H1 (cell line): Measurements from ENCODE around the gene BICDL1. TPM values are rescaled to one million over a fixed set of nuclear protein-coding genes. Genes with fewer than 3 reads are reported as not detected.

ENCODE experiments used
- CTCF ChIA-PET: fragments of 300-600 bp; sonication (Branson Sonifier 250); formaldehyde crosslinking; loops from one replicate; lab custom pipeline; 2021; ENCODE audit not compliant: partially characterized antibody; lab: Charles Lee
- POLR2A ChIA-PET: fragments of 300-600 bp; sonication (Branson Sonifier 250); formaldehyde crosslinking; loops from one replicate; lab custom pipeline; 2021; ENCODE audit warnings: inconsistent platforms; ENCODE audit not compliant: partially characterized antibody; lab: Charles Lee
- DNase-seq, 2 experiments: peaks; one replicate each; pipeline versions ENCODE4 v3.0.0 to v3.0.0-alpha.2; 2010 to 2022; ENCODE audit warnings: low spot score in 2 of 2, low read depth in 1 of 2, mixed read lengths in 1 of 2
- FAIRE-seq: peaks from 2 replicates; lab custom pipeline; 2011; peaks lifted over from hg19 to GRCh38; lab: Jason Lieb, UNC
- H2AFZ ChIP-seq: 2 replicates; pipeline ENCODE4 v1.8.1; 2012; ENCODE audit warnings: low read length, inconsistent platforms
- H2AK5ac ChIP-seq: 2 replicates; pipeline ENCODE4 v1.6.1; 2013; ENCODE audit warnings: low read depth, low read length
- H2BK120ac ChIP-seq: replicated peaks from 2 replicates; pipeline ENCODE3; 2013; ENCODE audit warnings: low read depth, low read length, inconsistent platforms
- H2BK12ac ChIP-seq: 2 replicates; pipeline ENCODE4 v1.6.1; 2013; ENCODE audit warnings: low read depth, low read length
- H2BK15ac ChIP-seq: 2 replicates; pipeline ENCODE4 v1.6.1; 2013; ENCODE audit warnings: low read length
- H2BK20ac ChIP-seq: 2 replicates; pipeline ENCODE4 v1.6.1; 2013; ENCODE audit warnings: low read length
- H2BK5ac ChIP-seq: 2 replicates; pipeline ENCODE4 v1.6.1; 2013; ENCODE audit warnings: low read depth, low read length
- H3K14ac ChIP-seq: 2 replicates; pipeline ENCODE4 v1.6.1; 2013; ENCODE audit warnings: inconsistent platforms; ENCODE audit not compliant: insufficient read length
- H3K18ac ChIP-seq: 2 replicates; pipeline ENCODE4 v1.6.1; 2013; ENCODE audit warnings: low read length; ENCODE audit errors: extremely low read depth
- H3K23ac ChIP-seq: 2 replicates; pipeline ENCODE4 v1.6.1; 2013; ENCODE audit warnings: inconsistent platforms; ENCODE audit not compliant: insufficient read length
- H3K23me2 ChIP-seq: 2 replicates; pipeline ENCODE4 v1.6.1; 2013; ENCODE audit warnings: low read depth, low read length
- H3K27ac ChIP-seq: 2 replicates; pipeline ENCODE4 v1.6.1; 2011; ENCODE audit warnings: low read depth, low read length, inconsistent platforms
- H3K27me3 ChIP-seq, 4 experiments: replicated peaks in 1 of 4; 1 replicate in 1 of 4; 2 replicates in 3 of 4; pipeline versions ENCODE4 v1.6.1 to v1.8.1; 2011 to 2013; ENCODE audit warnings: low read length in 3 of 4, mild to moderate bottlenecking in 3 of 4, inconsistent platforms in 2 of 4, mixed read lengths in 2 of 4, moderate library complexity in 1 of 4; ENCODE audit not compliant: control insufficient read depth in 3 of 4, insufficient read depth in 3 of 4; ENCODE audit errors: extremely low read depth in 1 of 4
- H3K36me3 ChIP-seq, 4 experiments: 2 replicates each; pipeline versions ENCODE4 v1.6.1 to v1.8.1; 2011 to 2013; ENCODE audit warnings: mild to moderate bottlenecking in 4 of 4, low read length in 3 of 4, moderate library complexity in 2 of 4, control low read depth in 1 of 4, inconsistent platforms in 1 of 4; ENCODE audit not compliant: insufficient read depth in 4 of 4, control insufficient read depth in 2 of 4
- H3K4ac ChIP-seq: replicated peaks from 2 replicates; pipeline ENCODE3; 2013; ENCODE audit warnings: low read length, low read depth, mixed read lengths, inconsistent platforms; ENCODE audit not compliant: insufficient read length
- H3K4me1 ChIP-seq, 4 experiments: replicated peaks in 1 of 4; 1 replicate in 1 of 4; 2 replicates in 3 of 4; pipeline versions ENCODE4 v1.6.1 to v1.8.1; 2011 to 2013; ENCODE audit warnings: low read length in 3 of 4, inconsistent platforms in 2 of 4, mixed read lengths in 1 of 4; ENCODE audit not compliant: insufficient read depth in 4 of 4, control insufficient read depth in 3 of 4
- H3K4me2 ChIP-seq, 2 experiments: 2 replicates each; pipeline versions ENCODE4 v1.6.1 to v1.8.1; 2011 to 2013; ENCODE audit warnings: low read depth in 2 of 2, low read length in 2 of 2, control low read depth in 1 of 2, inconsistent platforms in 1 of 2, mild to moderate bottlenecking in 1 of 2; ENCODE audit not compliant: insufficient read depth in 1 of 2
- H3K4me3 ChIP-seq, 4 experiments: fragments of 200-600, 300-600 bp in 1 of 4; sonication (generic), shearing (Covaris generic), sonication (Bioruptor Twin) in 1 of 4; 2 replicates each; pipeline versions ENCODE4 v1.5.1 to v1.8.1; 2011 to 2016; ENCODE audit warnings: low read length in 4 of 4, low read depth in 3 of 4, control low read depth in 2 of 4, inconsistent platforms in 2 of 4, mild to moderate bottlenecking in 2 of 4, mixed read lengths in 1 of 4, moderate library complexity in 1 of 4; ENCODE audit not compliant: insufficient read depth in 2 of 4; ENCODE audit errors: extremely low read depth in 1 of 4
- H3K56ac ChIP-seq: replicated peaks from 2 replicates; pipeline ENCODE3; 2013; ENCODE audit warnings: low read depth, mild to moderate bottlenecking, mixed read lengths, low read length, inconsistent platforms; ENCODE audit not compliant: insufficient read length
- H3K79me1 ChIP-seq: 2 replicates; pipeline ENCODE4 v1.6.1; 2013; ENCODE audit warnings: low read depth, low read length, control low read depth
- H3K79me2 ChIP-seq, 2 experiments: 2 replicates each; pipeline versions ENCODE4 v1.6.1 to v1.8.1; 2012 to 2013; ENCODE audit warnings: low read length in 2 of 2, mild to moderate bottlenecking in 2 of 2, inconsistent platforms in 1 of 2; ENCODE audit not compliant: insufficient read depth in 2 of 2, control insufficient read depth in 1 of 2
- H3K9ac ChIP-seq, 4 experiments: replicated peaks in 1 of 4; 1 replicate in 1 of 4; 2 replicates in 3 of 4; pipeline versions ENCODE4 v1.6.1 to v1.8.1; 2011 to 2013; ENCODE audit warnings: low read depth in 3 of 4, low read length in 3 of 4, control low read depth in 2 of 4, mild to moderate bottlenecking in 2 of 4, moderate library complexity in 2 of 4, inconsistent platforms in 1 of 4; ENCODE audit errors: extremely low read depth in 1 of 4
- H3K9me3 ChIP-seq, 2 experiments: 2 replicates each; pipeline versions ENCODE4 v1.6.1 to v1.8.1; 2012 to 2013; ENCODE audit warnings: mild to moderate bottlenecking in 2 of 2, moderate library complexity in 2 of 2, control low read depth in 1 of 2, inconsistent platforms in 1 of 2, low read depth in 1 of 2, low read length in 1 of 2, mixed read lengths in 1 of 2; ENCODE audit not compliant: insufficient read depth in 2 of 2
- H4K20me1 ChIP-seq, 2 experiments: replicated peaks in 1 of 2; 2 replicates each; pipeline versions ENCODE3 to v1.8.1; 2011 to 2013; ENCODE audit warnings: inconsistent platforms in 2 of 2, low read length in 2 of 2, mild to moderate bottlenecking in 1 of 2; ENCODE audit not compliant: insufficient read depth in 2 of 2, control insufficient read depth in 1 of 2
- H4K5ac ChIP-seq: 2 replicates; pipeline ENCODE4 v1.6.1; 2013; ENCODE audit warnings: low read length, low read depth, mixed read lengths, inconsistent platforms; ENCODE audit not compliant: insufficient read length
- H4K8ac ChIP-seq: 2 replicates; pipeline ENCODE4 v1.8.0; 2013; ENCODE audit warnings: mild to moderate bottlenecking, moderate library complexity, low read length, inconsistent platforms; ENCODE audit not compliant: insufficient read depth; ENCODE audit errors: extremely low read depth
- H4K91ac ChIP-seq: replicated peaks from 2 replicates; pipeline ENCODE3; 2013; ENCODE audit warnings: low read length, mixed read lengths, inconsistent platforms; ENCODE audit not compliant: insufficient read length
- NRF1 ChIP-seq: IDR thresholded peaks from 2 replicates; pipeline ENCODE4 v1.6.1; 2011; ENCODE audit warnings: mild to moderate bottlenecking, low read depth, low read length, improper control_type of control experiment
- PHF8 ChIP-seq: fragments of 200-600 bp; sonication (generic); conservative IDR thresholded peaks from 2 replicates; pipeline ENCODE4 v1.7.1; 2012; ENCODE audit warnings: low read depth, mild to moderate bottlenecking, inconsistent platforms, low read length, moderate library complexity
- whole genome bisulfite sequencing, 2 experiments: shearing (Covaris generic) in 1 of 2; methylation state at CpG; one replicate each; pipeline versions ENCODE4 v1.1.6 to v1.1.7; 2013 to 2015; ENCODE audit warnings: low lambda C conversion rate in 2 of 2, mixed read lengths in 2 of 2, inconsistent platforms in 1 of 2, low coverage in 1 of 2, missing lambda C conversion rate in 1 of 2; ENCODE audit not compliant: insufficient replicate concordance in 2 of 2, insufficient coverage in 1 of 2, insufficient read length in 1 of 2; ENCODE audit errors: extremely low coverage in 1 of 2, missing lambda C conversion rate in 1 of 2; 5-methylcytosine and 5-hydroxymethylcytosine counted together
- polyA plus RNA-seq, 7 experiments: library from polyadenylated mRNA; depleted of rRNA in 3 of 7; stranded (reverse) in 5 of 7; unstranded in 2 of 7; fragments of >200 nt in 5 of 7; fragments of 200-250 nt in 2 of 7; gene quantifications; 1 replicate in 5 of 7; 2 replicates in 1 of 7; 4 replicates in 1 of 7; pipeline versions ENCODE4 v1.2.1 to v1.2.3, GENCODE V29; 2011 to 2013; ENCODE audit warnings: missing spikeins in 2 of 7, mixed read lengths in 2 of 7
- total RNA-seq: library from RNA; stranded (reverse); fragmentation: NEBNext Ultra II Directional; extraction: Animal tissue kit (Norgen Biotek cat#: 25700); gene quantifications from 2 replicates; pipeline ENCODE4 v1.2.1, GENCODE V29; 2021

BICDL1 gene
- total and polyA plus RNA-seq, 2 of the 8 experiments (the other 6 are each of a cell fraction or from before 2014, with no cell fraction given), result 17.2 to 25.9 TPM

GRCh38 chr12:120137833-120138232 lies 148.8 kb downstream of the BICDL1 start:
- H3K27ac ChIP-seq, result no peak overlapping the region
- peaks cover 0 to 12% of the 10 kb centered on the region in 2 experiments for H4K20me1 ChIP-seq
- peaks cover 71 to 91% (median 86%) of the 10 kb centered on the region in 4 experiments for H3K36me3 ChIP-seq
- WGBS, 2 experiments, result 97% methylated on average over 11 of the region's 11 CpGs; no CpG with 5 or more reads in 1 of the 2 experiments
- FAIRE-seq (no peak), DNase-seq (no peak)
- no peak overlapping the region for H3K18ac ChIP-seq
- H3K23me2 ChIP-seq, result no peaks in the 10 kb centered on the region
- H2BK5ac ChIP-seq, result no peak overlapping the region; the same call in 1 of the 2 replicates
- H3K27me3 ChIP-seq, result no peaks in the 10 kb centered on the region
- no peaks in the 10 kb centered on the region for H3K79me2 ChIP-seq
- no peak overlapping the region for H3K4me2 ChIP-seq
- no peak overlapping the region for H4K5ac ChIP-seq
- no peaks in the 10 kb centered on the region; the same call in none of the 2 replicates for H3K79me1 ChIP-seq
- H4K8ac ChIP-seq, result no peak overlapping the region
- no peak overlapping the region for H3K23ac ChIP-seq
- no peak overlapping the region for H2AK5ac ChIP-seq
- no peak overlapping the region for H2BK120ac ChIP-seq
- ChIA-PET CTCF (interaction anchor here (0.6 to 1.0 kb wide), 2 partner anchors 9 to 1505 kb away, joined by 3 read pairs; no protein-coding TSS in a partner anchor), POLR2A (interaction anchor here (0.6 to 1.9 kb wide), 7 partner anchors 11 to 59 kb away, joined by 3 to 8 read pairs (median 3); no protein-coding TSS in a partner anchor)
- no peak for TF ChIP-seq PHF8
- TF ChIP-seq NRF1, result no peak
- H3K4me3 ChIP-seq, result no peak overlapping the region
- no peak overlapping the region for H2BK15ac ChIP-seq
- H3K14ac ChIP-seq, result no peak overlapping the region
- no peak overlapping the region for H4K91ac ChIP-seq
- no peak overlapping the region for H2AFZ ChIP-seq
- no peak overlapping the region for H3K56ac ChIP-seq
- H2BK20ac ChIP-seq, result no peak overlapping the region
- H3K9me3 ChIP-seq, result no peaks in the 10 kb centered on the region
- H3K4me1 ChIP-seq, result no peaks in the 10 kb centered on the region; a peak in 1 of 7 replicates
- no peak overlapping the region for H3K4ac ChIP-seq
- no peak overlapping the region for H2BK12ac ChIP-seq
- H3K9ac ChIP-seq, result no peak overlapping the region
